Middle frontal gyrus (tissue), 1 donor: ENCODE results near the gene HOXD1.

ENCODE experiments used
- DNase-seq: peaks from one replicate; pipeline ENCODE4 v3.0.0-alpha.2; 2015; ENCODE audit warnings: low spot score; ENCODE audit errors: extremely low spot score

HOXD1 gene

GRCh38 chr2:176182671-176183070 lies 5.8 kb upstream of the HOXD1 start:
- no peak for DNase-seq

- DNase-seq = no peak
Observed at GRCh38 chr2:176184749-176185148, 3.7 kb upstream of the HOXD1 start.

- no peak for DNase-seq
Observed at GRCh38 chr2:176186024-176186423, 2.4 kb upstream of the HOXD1 start.

- no peak for DNase-seq
Observed at GRCh38 chr2:176187200-176187898, 1.1 kb upstream of the HOXD1 start.

- no peak for DNase-seq
Observed at GRCh38 chr2:176188774-176189680, 559 bp downstream of the HOXD1 start.

GRCh38 chr2:176189681-176190641 lies 1.5 kb downstream of the HOXD1 start:
- DNase-seq = no peak

GRCh38 chr2:176192351-176192750 lies 3.9 kb downstream of the HOXD1 start:
- no peak for DNase-seq

- DNase-seq = no peak
Observed at GRCh38 chr2:176193048-176193447, 4.6 kb downstream of the HOXD1 start.

- no peak for DNase-seq
Observed at GRCh38 chr2:176199902-176200301, 11.4 kb downstream of the HOXD1 start.

- DNase-seq = no peak
Observed at GRCh38 chr2:176200971-176201370, 12.5 kb downstream of the HOXD1 start.

GRCh38 chr2:176202491-176202890 lies 14.0 kb downstream of the HOXD1 start:
- no peak for DNase-seq

- DNase-seq = no peak
Observed at GRCh38 chr2:176205126-176205525, 16.7 kb downstream of the HOXD1 start.

GRCh38 chr2:176206136-176206535 lies 17.7 kb downstream of the HOXD1 start:
- DNase-seq = no peak

- DNase-seq = no peak
Observed at GRCh38 chr2:176206682-176207081, 18.2 kb downstream of the HOXD1 start.

GRCh38 chr2:176211110-176211509 lies 22.6 kb downstream of the HOXD1 start:
- DNase-seq = no peak

GRCh38 chr2:176212276-176212675 lies 23.8 kb downstream of the HOXD1 start:
- DNase-seq = no peak

- no peak for DNase-seq
Observed at GRCh38 chr2:176213406-176213805, 24.9 kb downstream of the HOXD1 start.

GRCh38 chr2:176227874-176228273 lies 39.4 kb downstream of the HOXD1 start:
- DNase-seq = no peak

GRCh38 chr2:176234156-176234555 lies 45.7 kb downstream of the HOXD1 start:
- no peak for DNase-seq

- no peak for DNase-seq
Observed at GRCh38 chr2:176234940-176235339, 46.5 kb downstream of the HOXD1 start.

GRCh38 chr2:176237456-176237855 lies 49.0 kb downstream of the HOXD1 start:
- DNase-seq = no peak
